GM12864 (cell line): ENCODE measurements around the gene FAF1.

Experiments used
- DNase-seq: peaks from one replicate; pipeline ENCODE4 v3.0.0-alpha.2; 2011; ENCODE audit warnings: low read depth
- H3K4me3 ChIP-seq: 2 replicates; pipeline ENCODE4 v1.5.1; 2011; ENCODE audit warnings: mild to moderate bottlenecking, low read depth, low read length, control low read depth
- TF ChIP-seq, protein P1 (sequence below): IDR thresholded peaks from 2 replicates; pipeline ENCODE4 v1.5.1; 2011; ENCODE audit warnings: low read depth, mild to moderate bottlenecking, moderate library complexity, low read length, control low read depth, inconsistent platforms; ENCODE audit errors: missing control alignments

The FAF1 gene

DNA sequence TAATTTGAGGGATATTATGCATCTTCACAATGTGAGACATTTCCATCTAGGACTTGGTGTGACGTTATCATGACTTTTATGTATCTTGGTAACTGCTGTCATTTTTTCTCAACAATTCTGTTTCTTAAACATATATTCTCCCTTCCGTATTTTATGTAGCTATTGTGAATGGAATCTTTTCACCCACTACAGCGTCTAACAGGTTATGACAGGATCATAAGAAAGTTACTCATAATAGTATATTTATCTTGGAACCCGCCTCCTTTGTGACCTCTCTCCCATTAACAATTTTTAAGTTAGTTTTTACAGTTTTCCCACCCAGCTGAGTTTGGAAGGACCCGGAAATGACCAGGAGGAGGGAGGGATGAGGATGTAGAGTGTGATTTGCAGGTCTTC, 530.1 kb downstream of the FAF1 start:
- DNase-seq, result no peak
- no peak overlapping the region for H3K4me3 ChIP-seq
- TF ChIP-seq, protein P1, sequence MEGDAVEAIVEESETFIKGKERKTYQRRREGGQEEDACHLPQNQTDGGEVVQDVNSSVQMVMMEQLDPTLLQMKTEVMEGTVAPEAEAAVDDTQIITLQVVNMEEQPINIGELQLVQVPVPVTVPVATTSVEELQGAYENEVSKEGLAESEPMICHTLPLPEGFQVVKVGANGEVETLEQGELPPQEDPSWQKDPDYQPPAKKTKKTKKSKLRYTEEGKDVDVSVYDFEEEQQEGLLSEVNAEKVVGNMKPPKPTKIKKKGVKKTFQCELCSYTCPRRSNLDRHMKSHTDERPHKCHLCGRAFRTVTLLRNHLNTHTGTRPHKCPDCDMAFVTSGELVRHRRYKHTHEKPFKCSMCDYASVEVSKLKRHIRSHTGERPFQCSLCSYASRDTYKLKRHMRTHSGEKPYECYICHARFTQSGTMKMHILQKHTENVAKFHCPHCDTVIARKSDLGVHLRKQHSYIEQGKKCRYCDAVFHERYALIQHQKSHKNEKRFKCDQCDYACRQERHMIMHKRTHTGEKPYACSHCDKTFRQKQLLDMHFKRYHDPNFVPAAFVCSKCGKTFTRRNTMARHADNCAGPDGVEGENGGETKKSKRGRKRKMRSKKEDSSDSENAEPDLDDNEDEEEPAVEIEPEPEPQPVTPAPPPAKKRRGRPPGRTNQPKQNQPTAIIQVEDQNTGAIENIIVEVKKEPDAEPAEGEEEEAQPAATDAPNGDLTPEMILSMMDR, result no peak

DNA sequence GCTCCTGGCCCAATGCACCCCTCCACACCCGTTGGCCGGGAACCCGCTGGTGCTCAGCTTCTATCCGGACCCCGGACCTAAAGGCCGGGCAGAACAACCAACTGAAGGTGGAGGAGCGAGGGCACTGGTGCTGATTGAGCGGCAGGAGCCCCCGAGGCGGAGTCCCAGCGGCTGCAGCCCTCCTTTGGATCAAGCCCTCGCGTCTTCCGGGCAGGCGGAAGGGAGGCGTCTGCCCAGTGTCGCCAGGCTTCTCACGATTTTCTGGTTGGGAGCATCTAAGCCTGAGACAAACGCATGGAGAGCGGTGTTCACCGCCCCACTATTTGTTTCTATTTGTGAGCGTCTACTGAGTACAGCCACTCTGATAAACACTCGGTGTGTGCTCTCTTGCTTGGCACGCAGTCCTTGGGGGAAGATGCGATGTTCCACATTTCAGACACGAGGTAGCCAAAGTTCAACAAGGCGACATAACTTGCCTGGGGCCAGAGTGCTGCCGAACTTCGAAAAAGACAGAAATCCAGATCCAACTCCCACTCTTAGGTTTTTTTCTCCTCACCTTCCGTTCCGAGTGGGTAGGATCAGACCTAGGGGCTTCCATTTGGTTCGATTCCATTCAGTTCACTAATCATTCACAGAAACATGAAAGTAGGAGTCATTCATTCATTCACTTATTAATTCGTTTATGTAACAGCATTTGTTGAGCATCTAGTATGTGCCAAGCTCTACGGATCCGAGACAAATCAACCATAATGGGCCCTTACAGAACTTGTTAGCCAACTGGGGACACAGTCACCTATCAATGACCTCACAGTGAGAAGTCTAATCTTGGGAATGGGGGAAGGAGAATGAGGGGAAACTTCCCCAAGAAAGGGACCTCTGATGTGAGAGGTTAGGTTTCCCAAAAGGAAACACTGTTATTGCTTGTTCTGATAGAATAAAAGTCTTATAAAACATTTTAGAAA, 532.0 kb downstream of the FAF1 start:
- DNase-seq, result no peak
- no peak overlapping the region for H3K4me3 ChIP-seq
- TF ChIP-seq, protein P1, result no peak

DNA sequence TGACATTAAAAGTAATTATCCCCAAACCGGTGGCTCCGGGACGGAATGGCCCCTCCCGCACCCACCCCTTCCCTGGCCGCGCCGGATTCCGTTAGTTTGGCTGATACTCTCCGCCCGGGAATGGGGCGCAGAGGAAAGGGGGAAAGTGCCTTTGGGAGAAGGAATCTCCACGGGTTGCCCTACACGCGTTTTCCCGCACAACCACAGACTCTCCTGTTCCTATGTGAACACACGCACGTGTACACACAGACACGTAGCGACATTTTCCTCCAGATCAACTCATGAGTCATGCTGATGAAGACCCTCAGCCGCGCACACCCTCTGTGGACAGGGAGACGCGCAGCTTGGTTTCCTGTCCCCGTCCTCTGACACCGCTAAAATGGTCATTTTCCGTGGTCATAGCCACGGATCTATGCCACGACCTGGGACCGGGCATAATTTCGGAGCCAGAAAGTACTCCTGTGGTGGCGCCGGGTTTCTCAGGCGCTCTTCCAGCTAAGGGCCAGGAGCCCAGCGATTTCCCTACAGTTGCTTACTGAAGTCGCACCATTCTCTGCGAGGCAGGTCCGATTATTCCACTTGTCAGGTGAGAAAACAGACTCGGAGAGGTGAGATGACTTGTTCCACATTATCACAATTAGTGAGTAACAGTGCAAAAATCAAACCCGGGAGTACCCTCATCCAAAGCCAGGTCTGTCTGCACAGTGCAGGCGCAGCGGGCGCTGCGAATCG, 532.8 kb downstream of the FAF1 start:
- TF ChIP-seq, protein P1, result no peak
- H3K4me3 ChIP-seq, result no peak overlapping the region
- no peak for DNase-seq

- H3K4me3 ChIP-seq, result no peak overlapping the region
- TF ChIP-seq, protein P1, result no peak
- no peak for DNase-seq
Measured at GRCh38 chr1:50426702-50427085, 533.4 kb downstream of the FAF1 start.

DNA sequence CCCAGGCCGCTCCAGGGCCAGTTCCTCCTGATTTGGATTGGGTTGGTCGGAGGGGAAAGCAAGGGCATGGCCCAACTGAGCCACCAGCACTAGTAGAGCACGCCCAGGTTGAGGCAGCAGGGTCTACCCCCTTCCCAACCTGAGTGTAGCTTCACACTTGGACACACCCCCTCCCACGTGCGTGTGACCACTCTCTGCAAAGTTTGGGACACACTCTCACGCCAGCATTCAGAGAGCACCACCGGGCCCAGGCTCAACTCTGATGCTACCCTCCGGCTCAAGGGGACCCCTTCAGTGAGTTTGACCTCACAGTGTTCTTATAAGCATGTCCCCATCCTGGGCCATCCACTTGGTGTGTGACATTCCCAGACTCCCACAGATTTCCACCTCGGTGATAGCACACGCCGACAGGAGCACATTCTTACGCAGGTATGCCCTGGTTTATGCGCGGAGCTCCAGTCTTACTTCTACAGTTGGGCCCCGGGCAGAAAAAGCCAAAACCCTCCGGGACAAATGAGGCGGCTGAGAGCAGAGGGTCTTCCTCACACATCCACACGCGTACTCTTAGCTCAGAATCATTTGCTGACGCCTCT, 533.9 kb downstream of the FAF1 start:
- H3K4me3 ChIP-seq, result no peak overlapping the region
- DNase-seq, result no peak
- TF ChIP-seq, protein P1, result no peak

- TF ChIP-seq, protein P1, result no peak
- no peak for DNase-seq
- no peak overlapping the region for H3K4me3 ChIP-seq
Measured at GRCh38 chr1:50425376-50426107, 534.5 kb downstream of the FAF1 start.
